ENCODE data around the gene CBFA2T2. TPM values are rescaled to one million over a fixed set of nuclear protein-coding genes. Genes with fewer than 3 reads are reported as not detected.

Gene CBFA2T2
- total and polyA plus RNA-seq, 2 donors (not counting 3 experiments of a cell fraction or from before 2014, with no cell fraction given) = 10.7 to 12.1 TPM

GRCh38 chr20:33465481-33466302 is 24.2 kb upstream of the CBFA2T2 start:
- H3K4me2 ChIP-seq (ENCODE audit: insufficient read depth, low read length) = no peak overlapping the region
- BruUV-seq (replicated peaks) = no TSS peak
- no peak overlapping the region for H2AFZ ChIP-seq (ENCODE audit: low read depth, low read length)
- no peaks in the 10 kb centered on the region for H3K27me3 ChIP-seq (ENCODE audit: control insufficient read depth in 2 of 2, insufficient read depth in 2 of 2, low read length in 2 of 2)
- H3K9me1 ChIP-seq (replicated peaks; ENCODE audit: control insufficient read depth, extremely low read depth, insufficient read depth, low read length) = no peaks in the 10 kb centered on the region
- H3K4me3 ChIP-seq (replicated peaks in 1 of 3; ENCODE audit: insufficient read depth in 1 of 3, low read depth in 1 of 3, low read length in 3 of 3) = no peak overlapping the region
- H3K4me1 ChIP-seq (ENCODE audit: control insufficient read depth, extremely low read depth, insufficient read depth, low read length) = no peaks in the 10 kb centered on the region
- no peak overlapping the region for H3K27ac ChIP-seq (ENCODE audit: insufficient read depth, low read depth, low read length)
- no peak for DNase-seq (ENCODE audit: low read depth, low spot score)
- ChIA-PET POLR2A (no interaction called here), CTCF (interaction anchor here (0.7 to 1.5 kb wide), 2 partner anchors 177 to 188 kb away, joined by 3 read pairs; no protein-coding TSS in a partner anchor)
- no peaks in the 10 kb centered on the region for H4K20me1 ChIP-seq (replicated peaks; ENCODE audit: control insufficient read depth, extremely low read depth, insufficient read depth, low read length)
- no peak for TF ChIP-seq GATA2 (IDR thresholded peaks at IDR 0.05; ENCODE audit: insufficient read depth, insufficient read length, low read depth, low read length)
- TF ChIP-seq POLR2AphosphoS5 (IDR thresholded peaks at IDR 0.05; ENCODE audit: insufficient read depth, low read depth, low read length) = no peak
- no peak for TF ChIP-seq JUN (IDR thresholded peaks at IDR 0.05; ENCODE audit: borderline replicate concordance, insufficient read depth, insufficient read length, low read depth)
- no peak for TF ChIP-seq MAX (IDR thresholded peaks at IDR 0.05; ENCODE audit: insufficient read depth, insufficient read length)
- TF ChIP-seq FOS (IDR thresholded peaks at IDR 0.05; ENCODE audit: borderline replicate concordance, insufficient read depth, low read length) = no peak
- no peak for TF ChIP-seq MYC (IDR thresholded peaks at IDR 0.05; ENCODE audit: low read depth, low read length)
- no peak for TF ChIP-seq EZH2 (IDR thresholded peaks at IDR 0.05; ENCODE audit: borderline replicate concordance, low read depth, low read length, severe bottlenecking)
- no peak overlapping the region for H3K9ac ChIP-seq (replicated peaks; ENCODE audit: extremely low read depth, insufficient read depth, low read length)
- dilution Hi-C loops (cut with MboI; ENCODE audit: extremely low pct_ligation_motif_present, low sequenced_read_pairs) = no loop called here
- no peaks in the 10 kb centered on the region for H3K79me2 ChIP-seq (ENCODE audit: control insufficient read depth, insufficient read depth, low read length)
- H3K36me3 ChIP-seq (ENCODE audit: control insufficient read depth in 2 of 2, extremely low read depth in 1 of 2, insufficient read depth in 2 of 2, low read length in 2 of 2) = no peaks in the 10 kb centered on the region
- intact Hi-C loops (cut with micrococcal nuclease) = no loop called here
- FAIRE-seq = no peak
- H3K9me3 ChIP-seq (replicated peaks; ENCODE audit: control insufficient read depth, insufficient read depth, low read length) = no peaks in the 10 kb centered on the region
